C4-2B (cell line): ENCODE measurements around the gene GCNT1.

ENCODE experiments used
- ZFX ChIP-seq: fragments of 450-650 bp; IDR thresholded peaks from 2 replicates; pipeline ENCODE4 v1.6.1; 2017
- TF ChIP-seq, protein P1 (sequence below): fragments of 450-650 bp; conservative IDR thresholded peaks from 2 replicates; pipeline ENCODE4 v1.5.1; 2017; ENCODE audit warnings: mild to moderate bottlenecking

DNA sequence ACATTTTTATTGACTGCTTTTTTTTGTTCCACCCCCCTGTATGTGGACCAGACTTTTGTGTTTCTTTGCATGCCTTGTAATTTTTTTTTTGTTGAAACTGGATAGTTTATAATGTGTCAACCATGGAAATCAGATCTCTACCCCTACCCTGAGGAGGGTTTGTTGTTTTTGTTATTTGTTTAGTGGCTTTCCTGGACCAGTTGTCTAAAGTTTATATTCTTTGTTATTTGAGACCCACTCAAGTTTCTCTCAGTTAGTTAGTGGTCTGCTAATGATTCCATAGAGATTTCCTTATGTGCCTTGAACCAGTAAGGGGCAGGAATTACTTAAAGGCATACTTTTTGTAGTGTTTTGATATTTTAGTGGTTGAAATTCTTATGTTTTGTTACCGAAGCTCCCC, 41.1 kb downstream of the GCNT1 start:
- no peak for TF ChIP-seq ZFX
- TF ChIP-seq, protein P1, sequence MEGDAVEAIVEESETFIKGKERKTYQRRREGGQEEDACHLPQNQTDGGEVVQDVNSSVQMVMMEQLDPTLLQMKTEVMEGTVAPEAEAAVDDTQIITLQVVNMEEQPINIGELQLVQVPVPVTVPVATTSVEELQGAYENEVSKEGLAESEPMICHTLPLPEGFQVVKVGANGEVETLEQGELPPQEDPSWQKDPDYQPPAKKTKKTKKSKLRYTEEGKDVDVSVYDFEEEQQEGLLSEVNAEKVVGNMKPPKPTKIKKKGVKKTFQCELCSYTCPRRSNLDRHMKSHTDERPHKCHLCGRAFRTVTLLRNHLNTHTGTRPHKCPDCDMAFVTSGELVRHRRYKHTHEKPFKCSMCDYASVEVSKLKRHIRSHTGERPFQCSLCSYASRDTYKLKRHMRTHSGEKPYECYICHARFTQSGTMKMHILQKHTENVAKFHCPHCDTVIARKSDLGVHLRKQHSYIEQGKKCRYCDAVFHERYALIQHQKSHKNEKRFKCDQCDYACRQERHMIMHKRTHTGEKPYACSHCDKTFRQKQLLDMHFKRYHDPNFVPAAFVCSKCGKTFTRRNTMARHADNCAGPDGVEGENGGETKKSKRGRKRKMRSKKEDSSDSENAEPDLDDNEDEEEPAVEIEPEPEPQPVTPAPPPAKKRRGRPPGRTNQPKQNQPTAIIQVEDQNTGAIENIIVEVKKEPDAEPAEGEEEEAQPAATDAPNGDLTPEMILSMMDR, result no peak
